B cell (primary cell): ENCODE results near the gene AP3D1.

Source experiments
- CTCF ChIP-seq: fragments of 200-600 bp; IDR thresholded peaks from one replicate; pipeline ENCODE4 v1.8.0; 2022; ENCODE audit warnings: antibody characterized with exemption, mild to moderate bottlenecking
- EZH2 ChIP-seq: IDR thresholded peaks from 2 replicates; pipeline ENCODE4 v1.6.1; 2012; ENCODE audit warnings: borderline replicate concordance, low read depth, mild to moderate bottlenecking, moderate library complexity, low read length; ENCODE audit not compliant: insufficient read depth, poor library complexity, severe bottlenecking

GRCh38 chr19:2122251-2122650, 29.1 kb downstream of the AP3D1 start:
- TF ChIP-seq CTCF (no peak), EZH2 (no peak)
